HT-29 (cell line): ENCODE measurements around the gene MTA1. TPM values are rescaled to one million over a fixed set of nuclear protein-coding genes. Genes with fewer than 3 reads are reported as not detected.

Source experiments
- DNase-seq: peaks from one replicate; pipeline ENCODE4 v3.0.0-alpha.2; 2015; ENCODE audit warnings: low spot score
- total RNA-seq: library from RNA; depleted of rRNA; stranded (reverse); fragments of >200 nt; shearing (Covaris generic); gene quantifications from 2 replicates; pipeline ENCODE4 v1.2.3, GENCODE V29; 2014

Gene MTA1
- total RNA-seq, 1 experiment from 2014 or later, result 136 TPM

DNA sequence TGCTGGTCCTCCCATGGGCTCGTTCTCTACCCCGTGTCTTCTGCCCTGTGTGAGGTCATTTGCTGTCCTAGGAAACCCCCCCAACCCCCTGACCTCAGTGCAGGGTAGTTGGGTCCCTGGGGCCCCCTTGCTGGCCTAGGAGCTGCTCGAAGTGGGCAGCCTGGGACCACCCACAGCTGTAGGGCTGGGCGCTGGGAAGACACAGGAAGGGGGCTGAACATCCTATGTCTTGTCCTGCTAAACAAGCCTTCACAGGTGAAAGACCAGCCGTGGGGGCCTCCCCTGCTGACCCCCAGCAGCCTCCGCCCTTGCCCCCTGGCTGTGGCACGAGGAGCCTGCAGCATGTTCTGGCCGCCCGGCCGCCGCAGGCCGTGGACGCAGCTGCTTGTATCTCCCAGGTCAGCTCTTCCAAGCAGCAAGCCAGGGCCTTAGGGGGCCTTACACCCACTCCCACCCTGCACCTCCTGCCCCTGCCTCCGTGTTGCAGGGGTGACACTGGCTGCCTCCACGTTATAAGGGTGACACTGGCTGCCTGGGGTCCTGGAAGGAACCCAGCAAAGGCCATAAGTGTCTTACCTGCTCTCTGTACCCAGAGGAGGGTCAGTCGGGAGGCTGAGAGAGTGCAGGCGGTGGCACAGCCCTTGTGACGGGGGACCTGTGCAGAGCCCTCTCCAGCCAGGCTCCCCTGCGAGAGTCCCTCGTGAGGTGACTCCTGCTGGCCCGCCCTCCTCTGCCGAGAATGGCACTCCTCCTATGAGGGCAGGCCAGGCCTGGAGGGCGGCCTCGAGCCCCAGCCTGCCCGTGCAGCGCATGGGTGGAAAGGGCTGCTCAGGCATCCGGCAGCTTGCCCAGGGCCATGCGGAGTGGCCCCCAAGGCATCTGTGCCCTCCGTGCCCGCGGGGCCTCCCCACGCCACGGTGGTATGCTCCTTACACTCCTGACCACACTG, 32.8 kb upstream of the MTA1 start:
- no peak for DNase-seq

DNA sequence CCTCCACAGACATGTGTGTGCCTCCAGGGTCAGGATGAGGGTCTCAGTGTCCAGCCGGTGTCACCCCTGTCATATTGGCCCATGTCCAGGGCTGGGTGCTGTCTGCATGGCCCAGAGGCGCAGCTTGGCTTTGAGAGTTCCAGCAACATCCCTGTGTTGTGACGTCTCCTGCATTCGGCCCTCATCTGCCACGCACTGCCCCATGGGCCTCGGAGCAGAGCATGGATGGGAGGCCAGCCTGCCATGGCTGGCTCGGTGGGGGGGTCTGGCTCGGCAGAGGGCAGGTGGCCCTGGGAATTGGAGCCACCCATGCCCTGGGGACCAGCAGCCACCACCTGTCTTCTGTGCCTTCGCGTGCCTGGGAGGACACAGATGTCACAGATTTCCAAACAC, 32.1 kb upstream of the MTA1 start:
- no peak for DNase-seq

DNA sequence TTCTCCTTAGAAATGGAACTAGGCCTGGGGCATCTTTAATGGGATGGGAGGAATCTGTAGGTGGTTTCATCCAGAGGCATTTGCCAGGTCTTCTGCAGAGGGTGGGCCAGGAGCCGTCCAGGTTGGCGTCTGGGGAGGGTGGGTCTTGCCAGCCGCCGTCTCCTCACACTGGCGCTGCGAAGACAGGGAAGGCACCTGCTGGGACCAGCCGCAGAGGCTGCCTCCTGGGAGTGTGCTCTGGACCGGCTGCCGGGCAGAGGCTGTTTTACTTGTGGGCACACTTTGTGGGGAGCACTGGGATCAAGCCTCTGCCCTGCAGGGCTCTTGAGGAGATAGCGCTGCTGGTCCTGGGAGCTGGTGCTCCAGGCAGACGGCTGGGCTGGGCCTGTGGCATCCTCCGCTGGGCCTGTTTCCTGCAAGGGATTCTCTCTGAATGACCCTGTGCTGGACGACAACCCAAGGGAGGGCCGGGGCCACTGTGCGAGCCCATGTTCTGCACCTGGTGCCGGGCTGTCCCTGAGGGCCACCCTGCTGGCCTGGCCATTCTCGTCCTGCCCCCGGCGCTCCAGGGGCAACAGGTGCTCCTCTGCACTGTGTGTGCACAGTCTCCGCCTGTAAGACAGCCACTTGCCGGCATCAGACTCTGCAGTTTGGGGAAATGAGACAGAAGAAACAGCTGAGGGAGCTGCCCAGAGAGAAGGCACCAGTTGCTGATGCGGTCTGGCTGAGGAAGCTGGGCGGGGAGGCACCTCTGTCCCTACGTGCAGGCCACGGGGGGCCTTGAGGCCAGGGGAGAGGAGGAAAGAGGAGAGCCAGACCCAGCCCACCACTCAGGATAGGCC, 31.3 kb upstream of the MTA1 start:
- no peak for DNase-seq

DNA sequence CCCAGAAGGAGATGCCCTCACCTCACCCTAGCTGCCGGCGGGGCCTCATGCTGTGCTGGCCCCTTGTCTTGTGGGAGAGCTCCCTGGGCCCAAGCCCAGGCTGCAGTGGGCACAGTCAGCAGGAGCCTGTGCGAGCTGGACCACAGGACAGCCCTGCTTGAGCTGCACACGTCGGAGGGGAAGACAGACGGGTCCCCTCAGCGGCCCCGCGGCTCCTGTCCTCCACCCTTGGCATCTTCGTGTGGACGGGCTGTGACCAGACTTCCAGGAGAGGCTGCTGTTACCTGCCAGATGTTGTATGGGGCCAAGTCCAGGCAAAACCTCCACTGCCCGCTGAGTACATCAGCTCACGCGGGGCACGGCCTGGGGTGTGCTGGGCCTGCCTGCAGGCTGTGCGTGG, 30.7 kb upstream of the MTA1 start:
- DNase-seq, result no peak

DNA sequence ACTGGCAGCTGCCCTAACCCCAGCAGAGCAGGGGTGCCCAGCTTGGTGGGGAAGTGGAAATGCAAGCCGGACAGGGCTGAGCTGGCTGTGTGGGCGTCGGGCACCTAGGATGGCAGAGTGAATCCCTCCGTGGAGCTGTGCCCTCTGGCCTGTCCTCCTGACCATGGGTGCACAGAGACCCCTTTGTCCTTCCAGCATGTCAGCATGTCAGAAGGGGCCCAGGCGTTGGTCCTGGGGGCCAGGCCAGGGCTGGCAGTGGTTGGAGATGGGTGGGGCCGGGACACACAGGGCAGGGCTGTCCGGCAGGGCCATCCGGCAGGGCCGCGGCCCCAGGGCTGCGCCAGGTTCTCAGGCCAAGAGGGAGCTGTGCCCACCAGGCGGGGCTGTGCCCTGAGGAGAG, 30.1 kb upstream of the MTA1 start:
- DNase-seq, result no peak

DNA sequence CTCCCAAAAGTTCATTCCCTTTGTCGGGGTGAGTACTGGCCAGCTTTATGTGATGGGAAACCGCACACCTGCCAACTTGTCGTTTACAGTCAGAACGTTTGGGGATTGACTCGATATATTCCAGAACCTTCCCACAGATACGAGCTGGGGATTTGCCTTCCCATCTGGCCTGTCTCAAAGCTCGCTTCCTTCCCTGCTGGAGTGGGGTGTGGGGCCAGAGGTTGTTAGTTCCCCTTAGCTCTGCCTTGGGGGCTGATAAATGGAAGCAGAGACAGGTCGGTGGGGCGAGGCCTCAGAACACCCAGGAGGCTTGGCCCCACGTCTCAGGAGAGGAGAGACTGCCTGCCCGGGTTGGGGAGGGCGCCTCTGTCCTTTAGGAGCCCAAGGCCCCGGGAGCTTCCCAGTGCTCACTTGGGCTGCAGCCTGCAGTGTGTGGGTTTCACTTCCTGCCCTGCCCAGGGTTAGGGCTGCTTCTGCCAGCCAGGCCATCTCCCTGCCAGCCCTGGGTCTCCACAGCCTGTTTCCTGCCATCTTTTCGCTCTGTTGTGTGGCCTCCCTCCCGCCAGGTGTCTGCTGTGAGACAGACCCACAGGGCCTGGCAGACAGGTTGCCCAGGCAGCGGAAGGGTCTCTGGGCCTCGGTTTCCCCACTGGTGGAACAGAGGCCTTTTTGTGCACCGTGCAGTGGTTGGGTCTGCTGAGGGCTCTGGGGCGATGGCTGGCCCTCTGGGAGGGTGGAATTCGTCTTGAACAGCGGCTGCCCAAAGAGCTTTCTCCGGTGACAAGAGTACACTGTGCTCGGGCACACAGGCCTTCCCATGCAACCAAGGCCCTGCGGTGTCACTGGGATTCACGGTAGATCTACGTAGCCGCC, 29.4 kb upstream of the MTA1 start:
- DNase-seq, result no peak

DNA sequence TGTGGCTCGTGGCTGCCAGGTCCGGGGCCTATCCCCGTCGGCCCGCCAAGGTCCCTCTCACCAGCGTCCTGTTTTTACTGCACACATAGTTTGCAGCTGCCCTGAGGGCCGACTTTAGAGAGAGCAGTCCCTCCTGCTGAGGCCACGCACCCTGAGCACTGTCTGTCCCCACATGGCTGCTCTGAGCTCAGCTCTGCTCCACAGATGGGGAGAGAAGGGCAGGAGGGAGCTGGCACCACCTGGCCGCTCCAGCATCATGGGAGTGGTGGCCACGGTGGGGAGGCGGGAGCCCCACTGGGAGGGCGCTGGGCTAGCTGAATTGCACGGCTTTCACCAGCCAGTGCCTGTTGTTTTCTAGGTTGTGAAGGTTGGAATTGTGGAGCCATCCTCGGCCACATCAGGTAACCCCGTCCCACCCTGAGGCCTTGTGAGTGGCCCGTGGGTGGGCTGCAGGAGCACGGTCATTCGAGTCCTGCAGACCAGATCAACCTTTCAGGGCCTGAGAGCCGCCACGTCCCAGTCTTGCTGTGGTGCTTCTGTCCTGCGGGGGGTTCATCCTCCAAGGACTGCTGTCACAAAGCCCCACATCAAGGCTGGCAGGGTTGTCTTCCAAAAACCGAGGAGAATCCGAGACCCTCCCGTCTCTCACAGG, 28.7 kb upstream of the MTA1 start:
- DNase-seq, result no peak

DNA sequence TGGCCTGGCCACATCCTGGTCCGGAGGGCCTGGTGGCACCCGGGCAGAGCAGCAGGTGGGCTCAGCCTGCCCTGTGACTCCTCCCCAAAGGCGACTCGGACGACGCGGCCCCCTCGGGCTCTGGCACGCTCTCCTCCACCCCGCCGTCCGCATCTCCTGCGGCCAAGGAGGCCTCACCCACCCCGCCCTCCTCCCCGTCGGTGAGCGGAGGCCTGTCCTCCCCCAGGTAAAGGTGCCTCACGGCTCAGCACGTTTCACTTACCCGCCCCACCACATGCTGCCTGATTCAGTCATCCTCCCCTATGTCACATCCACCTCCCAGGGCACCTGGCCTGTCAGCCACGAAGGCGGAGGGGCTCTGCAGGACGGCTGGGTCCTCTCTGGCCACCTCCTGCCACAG, 28.1 kb upstream of the MTA1 start:
- DNase-seq, result no peak

DNA sequence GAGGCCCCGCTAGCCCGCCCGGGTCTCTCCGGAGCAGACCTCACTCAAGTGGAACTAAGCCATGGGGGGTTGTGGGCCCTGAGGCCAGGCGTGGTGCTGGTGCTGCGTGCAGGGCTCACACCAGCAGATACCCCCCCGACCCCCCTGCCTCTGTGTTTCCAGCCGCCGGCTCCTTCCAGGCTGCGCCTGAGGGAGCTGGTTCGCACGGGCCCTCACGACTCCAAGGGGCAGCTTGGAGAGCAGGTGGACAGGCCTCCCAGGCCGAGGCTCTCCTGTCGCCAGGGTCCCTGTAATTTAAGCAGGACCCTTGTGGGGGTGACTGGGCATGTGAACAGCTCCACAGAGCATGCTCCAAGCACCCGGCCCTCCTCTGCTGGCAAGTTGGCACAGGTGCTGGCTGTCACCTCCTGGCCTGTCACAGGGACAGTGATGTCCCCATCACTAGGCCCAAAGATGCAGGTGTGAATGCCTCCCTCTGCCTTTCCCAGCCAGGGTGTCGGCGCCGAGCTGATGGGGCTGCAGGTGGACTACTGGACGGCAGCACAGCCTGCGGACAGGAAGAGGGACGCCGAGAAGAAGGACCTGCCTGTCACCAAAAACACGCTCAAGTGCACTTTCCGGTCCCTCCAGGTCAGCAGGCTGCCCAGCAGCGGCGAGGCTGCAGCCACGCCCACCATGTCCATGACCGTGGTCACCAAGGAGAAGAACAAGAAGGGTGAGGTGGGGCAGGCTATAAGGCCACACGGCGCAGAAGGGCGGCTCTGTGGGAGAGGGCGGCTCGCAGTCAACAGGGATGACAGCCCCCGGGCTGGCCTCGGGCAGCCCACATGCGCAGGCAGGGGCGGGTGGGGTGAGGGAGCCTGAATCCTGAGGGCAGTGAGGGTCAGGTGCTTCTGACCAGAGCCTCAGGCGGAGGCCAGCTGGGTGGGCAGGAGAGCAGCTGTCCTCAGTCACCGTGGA, 27.2 kb upstream of the MTA1 start:
- DNase-seq, result no peak

DNA sequence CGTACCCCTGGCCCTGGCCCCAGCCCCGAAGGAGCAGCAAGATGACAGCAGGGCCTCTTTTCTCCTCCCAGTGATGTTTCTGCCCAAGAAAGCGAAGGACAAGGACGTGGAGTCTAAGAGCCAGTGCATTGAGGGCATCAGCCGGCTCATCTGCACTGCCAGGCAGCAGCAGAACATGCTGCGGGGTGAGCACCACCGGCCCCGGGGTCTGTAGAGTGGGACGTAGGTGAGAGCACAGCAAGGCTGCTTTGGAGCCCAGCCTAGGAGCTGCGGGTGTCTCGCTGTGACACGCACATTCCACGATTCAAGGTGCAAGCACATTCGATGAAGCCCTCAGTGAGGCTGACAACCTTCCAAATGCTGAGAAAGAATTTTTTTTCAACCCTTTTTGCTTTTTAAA, 26.5 kb upstream of the MTA1 start:
- DNase-seq, result no peak

DNA sequence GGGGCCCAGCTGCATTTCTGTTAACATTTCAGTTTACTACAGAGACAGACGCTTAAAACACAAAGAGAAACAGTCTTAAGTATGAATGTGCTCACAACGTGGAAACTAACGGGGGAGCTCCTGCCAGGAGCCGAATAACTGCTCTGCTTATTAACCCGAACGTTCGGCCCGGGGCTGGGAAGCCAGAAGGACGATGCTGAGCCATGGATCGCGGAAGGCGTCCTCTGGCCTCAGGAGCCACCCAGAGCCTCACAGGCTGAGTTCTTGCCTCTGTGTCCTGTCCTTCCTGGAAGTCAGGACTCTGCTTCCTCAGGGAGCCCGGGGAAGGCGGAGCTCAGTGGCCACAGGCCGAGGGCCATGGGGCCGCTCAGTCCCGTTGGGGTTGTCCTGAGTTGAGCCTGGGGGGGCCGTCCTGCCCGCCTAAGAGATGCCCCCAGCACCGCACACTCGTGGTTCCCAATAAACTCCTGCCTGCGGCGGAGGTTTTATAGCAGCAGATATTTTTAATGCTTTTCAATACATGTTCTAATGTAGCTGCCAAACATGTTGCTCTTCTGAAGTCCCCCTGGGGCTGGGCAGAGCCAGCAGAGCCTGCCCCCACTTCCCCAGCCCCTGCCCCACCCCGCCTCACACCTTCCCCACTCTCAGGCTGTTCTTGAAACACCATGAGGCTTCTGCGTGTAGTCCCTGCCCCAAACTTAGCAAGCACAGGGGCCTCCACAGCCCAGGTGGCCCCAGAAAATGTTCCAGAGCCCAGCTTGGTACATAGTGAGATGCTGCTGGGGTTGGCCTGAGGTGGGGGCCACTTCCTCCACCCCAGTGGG, 24.7 kb upstream of the MTA1 start:
- DNase-seq, result no peak

DNA sequence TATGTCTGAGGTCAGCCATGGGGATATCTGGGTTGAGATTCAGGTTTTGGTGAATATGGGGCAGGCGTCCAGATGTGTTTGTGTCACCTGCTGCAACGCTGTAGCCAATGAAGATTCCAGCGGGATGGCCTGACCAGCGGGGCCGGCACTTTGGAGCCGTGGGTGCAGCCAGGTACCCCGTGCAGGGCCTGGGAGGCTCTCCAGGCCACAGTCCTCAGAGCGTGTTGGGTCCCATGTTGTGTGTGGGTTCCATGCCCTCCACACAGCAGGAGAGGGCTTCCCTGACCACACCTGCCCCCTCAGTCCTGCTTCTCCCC, 24.1 kb upstream of the MTA1 start:
- DNase-seq, result no peak

DNA sequence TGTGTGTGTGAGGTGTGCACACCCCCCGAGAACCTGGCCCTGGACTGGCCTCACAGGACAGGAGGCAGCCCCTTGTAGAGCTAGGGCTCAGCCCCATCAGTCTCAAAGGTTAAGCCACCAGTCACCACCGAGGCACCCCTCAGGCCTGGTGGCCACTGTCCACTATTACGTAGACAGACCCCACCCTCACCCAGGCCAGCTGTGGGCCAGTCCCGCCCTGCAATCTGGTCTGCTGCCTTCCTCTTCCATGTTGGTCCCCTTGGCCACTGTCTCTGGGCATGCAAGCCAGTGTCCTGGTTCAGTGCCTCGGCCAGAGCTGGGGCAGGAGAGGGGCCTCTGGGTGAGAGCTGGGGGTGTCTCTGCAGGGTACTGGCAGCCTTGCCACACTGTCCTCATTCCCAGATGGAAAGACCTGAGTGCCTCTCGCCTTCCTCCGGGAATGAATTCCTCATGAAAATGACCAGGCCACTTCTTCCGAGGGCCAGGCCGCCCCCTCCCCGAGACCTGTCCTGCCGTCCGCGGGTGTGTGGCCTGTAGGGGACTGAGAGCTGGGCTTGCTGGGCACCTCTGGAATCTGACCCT, 22.2 kb upstream of the MTA1 start:
- no peak for DNase-seq

DNA sequence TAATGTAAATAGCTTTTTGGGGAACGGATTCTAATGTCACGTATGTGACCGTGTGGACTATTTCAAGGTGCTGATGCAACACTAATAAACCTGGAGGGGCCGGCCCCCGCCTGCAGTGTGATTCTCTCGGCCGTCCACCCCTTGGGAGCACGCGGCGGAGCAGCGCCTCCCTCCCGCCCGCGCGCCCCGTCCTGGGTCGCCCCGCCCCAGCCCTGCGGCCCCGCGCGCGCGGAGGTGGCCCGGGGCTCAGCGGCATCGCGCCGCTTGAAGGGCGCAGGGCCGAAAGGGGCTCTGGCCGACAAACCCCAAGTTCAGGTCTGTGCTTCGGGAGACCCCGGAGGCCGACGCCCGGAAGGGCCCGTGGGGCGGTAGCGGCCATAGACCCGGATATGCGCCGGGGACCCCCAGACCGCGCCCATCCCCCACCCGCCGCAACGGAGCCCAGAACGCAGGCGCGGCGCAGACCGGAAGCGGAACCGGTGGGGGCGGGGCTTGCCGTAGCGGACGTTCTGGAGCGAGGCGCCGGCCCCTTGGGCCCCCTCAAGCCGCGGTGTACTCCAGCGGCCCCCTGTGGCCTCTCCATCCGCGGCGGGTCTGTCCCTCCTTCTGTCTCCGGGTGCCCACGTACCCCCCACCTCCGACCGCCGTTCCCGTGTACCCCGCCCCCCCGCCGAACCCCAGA, 21.4 kb upstream of the MTA1 start, which contains the start of gene TEX22:
TSS of gene TEX22 (plus strand) at position 495 of the 682 bp plus-strand sequence. CDS start 803 bp downstream, outside the sequence.
- peak; percentile 69 for DNase-seq

DNA sequence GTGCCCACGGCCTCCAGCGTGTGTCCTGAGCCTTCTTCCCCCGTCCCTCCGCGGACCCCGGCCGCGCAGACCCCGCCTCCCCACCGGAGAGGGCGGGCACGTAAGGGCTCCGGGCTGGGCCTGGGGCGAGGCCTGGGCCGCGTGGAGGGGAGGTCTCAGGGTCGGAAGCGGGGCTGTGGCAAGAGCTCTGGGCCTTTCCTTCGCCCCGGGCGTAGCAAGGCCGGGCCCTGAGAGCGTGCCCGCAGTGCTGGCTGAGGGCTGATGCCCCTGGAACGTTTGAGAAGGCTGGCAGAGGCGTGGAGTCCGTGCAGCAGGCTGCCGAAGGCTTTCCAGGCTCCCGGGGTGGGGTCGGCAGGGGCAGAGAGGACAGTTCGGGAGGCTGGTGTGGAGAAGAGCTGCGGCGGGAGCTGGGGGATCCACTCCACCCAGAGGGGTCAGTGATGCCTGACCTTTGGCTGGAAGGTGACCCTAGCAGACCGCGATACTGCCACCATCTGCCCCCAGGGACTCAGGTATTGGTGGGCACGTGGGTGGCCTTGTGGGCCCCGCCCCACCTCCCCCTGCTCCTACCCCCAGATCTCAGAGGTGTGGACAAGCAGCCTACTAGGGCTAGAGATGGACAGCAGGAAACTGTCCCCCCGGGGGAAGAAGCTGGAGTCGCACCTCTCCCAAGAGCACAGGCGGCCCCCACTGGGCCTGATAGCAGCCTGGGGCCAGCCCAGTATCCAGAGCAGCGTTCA, 20.7 kb upstream of the MTA1 start:
- peak; percentile 16 for DNase-seq

DNA sequence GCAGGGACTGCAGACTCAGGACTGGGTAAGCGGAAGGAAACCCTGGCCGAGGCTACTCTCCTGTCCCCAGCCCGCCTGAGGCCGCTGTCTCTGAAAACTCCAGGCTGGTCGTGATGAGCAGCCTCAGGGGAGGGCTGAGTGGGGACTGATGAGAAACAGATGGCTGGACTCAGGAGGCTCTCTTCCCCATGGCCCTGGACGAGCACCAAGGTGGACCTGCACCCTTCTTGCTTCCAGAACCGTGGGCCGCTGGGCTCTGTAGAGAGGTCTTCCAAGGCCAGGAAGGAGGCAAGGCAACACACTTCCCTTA, 20.2 kb upstream of the MTA1 start:
- no peak for DNase-seq

DNA sequence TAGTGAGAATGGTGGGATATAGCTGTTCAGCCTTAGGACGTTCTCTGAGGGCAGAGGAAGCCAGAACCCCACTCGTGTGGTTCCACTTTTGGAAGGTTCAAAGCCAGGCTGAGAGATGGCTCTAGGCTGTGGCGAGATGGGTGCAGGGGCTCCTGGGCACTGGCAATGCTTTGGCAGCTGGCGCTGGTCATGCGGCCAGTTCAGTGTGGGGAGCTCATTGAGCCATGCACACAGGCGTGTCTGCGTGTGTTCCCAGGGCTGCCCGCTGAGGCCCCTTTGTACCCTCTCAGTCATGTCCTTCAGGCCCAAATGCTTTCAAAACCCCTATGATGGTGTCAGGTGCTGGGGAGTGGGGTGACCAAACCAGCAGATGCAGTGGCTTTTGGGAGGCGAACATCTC, 19.6 kb upstream of the MTA1 start:
- no peak for DNase-seq

DNA sequence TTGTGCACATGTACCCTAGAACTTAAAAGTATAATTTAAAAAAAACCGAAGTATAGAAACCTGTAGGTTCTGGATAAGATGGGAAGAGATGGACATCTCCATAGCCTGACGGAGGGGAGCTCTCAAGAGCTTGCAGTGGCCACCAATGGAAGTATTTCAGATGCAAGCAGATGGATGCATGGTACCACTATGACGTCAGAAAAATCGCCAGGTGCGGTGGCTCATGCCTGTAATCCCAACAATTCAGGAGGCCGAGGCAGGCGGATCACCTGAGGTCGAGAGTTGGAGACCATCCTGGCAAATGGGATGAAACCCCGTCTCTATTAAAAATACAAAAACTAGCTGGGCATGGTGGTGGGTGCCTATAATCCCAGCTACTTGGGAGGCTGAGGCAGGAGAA, 17.9 kb upstream of the MTA1 start:
- DNase-seq, result no peak
